ENCODE data around the gene TECTB.

TECTB gene

GRCh38 chr10:112283100-112283499, at the start of gene TECTB:
TSS of gene TECTB (plus strand) at chr10:112283400. CDS start at chr10:112283735, 335 bp downstream.
- Histone ChIP-seq H3K9me3 (ENCODE audit: insufficient read depth, low read length) (no peaks in the 10 kb centered on the region), H4K20me1 (ENCODE audit: insufficient read depth, low read length) (no peaks in the 10 kb centered on the region), H2AFZ (ENCODE audit: low read depth, low read length) (no peak within 1 kb of the TSS), H3K36me3 (replicated peaks; ENCODE audit: low read depth, low read length) (no peaks in the 10 kb centered on the region), H3K4me3 (ENCODE audit: low read length) (no peak within 1 kb of the TSS), H3K27ac (ENCODE audit: low read length) (no peak within 1 kb of the TSS), H3K79me2 (ENCODE audit: low read length) (no peaks in the 10 kb centered on the region), H3K27me3 (ENCODE audit: low read depth, low read length) (peaks cover 7% of the 10 kb centered on the region; the same call in 1 of the 2 replicates), H3K4me1 (ENCODE audit: low read length) (no peaks in the 10 kb centered on the region), H3K9ac (ENCODE audit: low read length) (no peak within 1 kb of the TSS), H3K4me2 (ENCODE audit: low read length) (no peak within 1 kb of the TSS)
- TF ChIP-seq EZH2phosphoT487 (IDR thresholded peaks at IDR 0.05; ENCODE audit: low read depth), result no peak
- TF ChIP-seq, protein P1, sequence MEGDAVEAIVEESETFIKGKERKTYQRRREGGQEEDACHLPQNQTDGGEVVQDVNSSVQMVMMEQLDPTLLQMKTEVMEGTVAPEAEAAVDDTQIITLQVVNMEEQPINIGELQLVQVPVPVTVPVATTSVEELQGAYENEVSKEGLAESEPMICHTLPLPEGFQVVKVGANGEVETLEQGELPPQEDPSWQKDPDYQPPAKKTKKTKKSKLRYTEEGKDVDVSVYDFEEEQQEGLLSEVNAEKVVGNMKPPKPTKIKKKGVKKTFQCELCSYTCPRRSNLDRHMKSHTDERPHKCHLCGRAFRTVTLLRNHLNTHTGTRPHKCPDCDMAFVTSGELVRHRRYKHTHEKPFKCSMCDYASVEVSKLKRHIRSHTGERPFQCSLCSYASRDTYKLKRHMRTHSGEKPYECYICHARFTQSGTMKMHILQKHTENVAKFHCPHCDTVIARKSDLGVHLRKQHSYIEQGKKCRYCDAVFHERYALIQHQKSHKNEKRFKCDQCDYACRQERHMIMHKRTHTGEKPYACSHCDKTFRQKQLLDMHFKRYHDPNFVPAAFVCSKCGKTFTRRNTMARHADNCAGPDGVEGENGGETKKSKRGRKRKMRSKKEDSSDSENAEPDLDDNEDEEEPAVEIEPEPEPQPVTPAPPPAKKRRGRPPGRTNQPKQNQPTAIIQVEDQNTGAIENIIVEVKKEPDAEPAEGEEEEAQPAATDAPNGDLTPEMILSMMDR (IDR thresholded peaks at IDR 0.05; ENCODE audit: low read depth, low read length), result no peak

GRCh38 chr10:112235141-112235540, 48.1 kb upstream of the TECTB start:
- Histone ChIP-seq H3K27me3 (ENCODE audit: low read depth, low read length) (no peaks in the 10 kb centered on the region), H3K9me3 (ENCODE audit: insufficient read depth, low read length) (0 out of 2 replicates have a peak, but pooled peaks cover 4% of the 10 kb centered on the region), H2AFZ (ENCODE audit: low read depth, low read length) (no peak overlapping the region), H3K4me2 (ENCODE audit: low read length) (no peak overlapping the region), H3K4me3 (ENCODE audit: low read length) (no peak overlapping the region), H4K20me1 (ENCODE audit: insufficient read depth, low read length) (no peaks in the 10 kb centered on the region), H3K27ac (ENCODE audit: low read length) (no peak overlapping the region), H3K79me2 (ENCODE audit: low read length) (no peaks in the 10 kb centered on the region), H3K36me3 (replicated peaks; ENCODE audit: low read depth, low read length) (no peaks in the 10 kb centered on the region), H3K4me1 (ENCODE audit: low read length) (peaks cover 33% of the 10 kb centered on the region), H3K9ac (ENCODE audit: low read length) (no peak overlapping the region)
- TF ChIP-seq, protein P1 (IDR thresholded peaks at IDR 0.05; ENCODE audit: low read depth, low read length), result no peak
- no peak for TF ChIP-seq EZH2phosphoT487 (IDR thresholded peaks at IDR 0.05; ENCODE audit: low read depth)

GRCh38 chr10:112235920-112236319, 47.3 kb upstream of the TECTB start:
- Histone ChIP-seq H3K9ac (ENCODE audit: low read length) (no peak overlapping the region), H3K27ac (ENCODE audit: low read length) (no peak overlapping the region)

GRCh38 chr10:112236486-112236885, 46.7 kb upstream of the TECTB start:
- Histone ChIP-seq H3K27me3 (ENCODE audit: low read depth, low read length) (no peaks in the 10 kb centered on the region), H3K79me2 (ENCODE audit: low read length) (no peaks in the 10 kb centered on the region), H3K27ac (ENCODE audit: low read length) (no peak overlapping the region), H3K4me2 (ENCODE audit: low read length) (no peak overlapping the region), H4K20me1 (ENCODE audit: insufficient read depth, low read length) (no peaks in the 10 kb centered on the region), H3K4me3 (ENCODE audit: low read length) (no peak overlapping the region), H3K4me1 (ENCODE audit: low read length) (peaks cover 25% of the 10 kb centered on the region), H3K36me3 (replicated peaks; ENCODE audit: low read depth, low read length) (no peaks in the 10 kb centered on the region), H3K9ac (ENCODE audit: low read length) (no peak overlapping the region), H3K9me3 (ENCODE audit: insufficient read depth, low read length) (0 out of 2 replicates have a peak, but pooled peaks cover 4% of the 10 kb centered on the region), H2AFZ (ENCODE audit: low read depth, low read length) (no peak overlapping the region)
- no peak for TF ChIP-seq EZH2phosphoT487 (IDR thresholded peaks at IDR 0.05; ENCODE audit: low read depth)
- TF ChIP-seq, protein P1 (IDR thresholded peaks at IDR 0.05; ENCODE audit: low read depth, low read length), result no peak

More at GRCh38 chr10:112235920-112236319, 47.3 kb upstream of the TECTB start:
- Histone ChIP-seq H2AFZ (ENCODE audit: low read depth, low read length) (no peak overlapping the region), H3K9me3 (ENCODE audit: insufficient read depth, low read length) (0 out of 2 replicates have a peak, but pooled peaks cover 4% of the 10 kb centered on the region), H3K36me3 (replicated peaks; ENCODE audit: low read depth, low read length) (no peaks in the 10 kb centered on the region), H3K4me2 (ENCODE audit: low read length) (no peak overlapping the region), H3K79me2 (ENCODE audit: low read length) (no peaks in the 10 kb centered on the region), H4K20me1 (ENCODE audit: insufficient read depth, low read length) (no peaks in the 10 kb centered on the region), H3K4me1 (ENCODE audit: low read length) (peaks cover 30% of the 10 kb centered on the region), H3K4me3 (ENCODE audit: low read length) (no peak overlapping the region), H3K27me3 (ENCODE audit: low read depth, low read length) (no peaks in the 10 kb centered on the region)
- TF ChIP-seq, protein P1 (IDR thresholded peaks at IDR 0.05; ENCODE audit: low read depth, low read length), result no peak
- no peak for TF ChIP-seq EZH2phosphoT487 (IDR thresholded peaks at IDR 0.05; ENCODE audit: low read depth)

All from OCI-LY3 (cell line).